A549 treated with Mapracorat at 1 μM for 4 hours (cell line): ENCODE measurements around the gene HTR1B. TPM values are rescaled to one million over a fixed set of nuclear protein-coding genes. Genes with fewer than 3 reads are reported as not detected.

Experiments used
- total RNA-seq: library from RNA; stranded (reverse); fragments of 200-300 nt; extraction: Qiagen RNA extraction; gene quantifications from 5 replicates; pipeline ENCODE4 v1.2.3, GENCODE V29; 2022

HTR1B gene
- 0.09 to 0.21 TPM (median 0.19 TPM) in 5 replicates for total RNA-seq

GRCh38 chr6:77463308-77463860 lies at the start of gene HTR1B:
Gene HTR1B, minus strand, starts transcription at chr6:77463491. Its CDS starts 88 bp downstream, at chr6:77463403.

Other genes with a start within 250 kb of the HTR1B start
- gene MEI4, start 189.5 kb upstream of the HTR1B start, total RNA-seq, result not detected in 5 replicates